Mucosa of descending colon (tissue), 3 donors: ENCODE results near the gene ZXDC. TPM values are rescaled to one million over a fixed set of nuclear protein-coding genes. Genes with fewer than 3 reads are reported as not detected.

Experiments
- ATAC-seq: fragments of 200-7000 bp; cut with Tn5 transposase; one replicate; pipeline ENCODE4 v1.9.1; 2020; ENCODE audit warnings: mild to moderate bottlenecking, moderate library complexity
- DNase-seq, 3 donors: peaks; one replicate each; pipeline ENCODE4 v3.0.0-alpha.2; 2020
- H3K36me3 ChIP-seq: fragments of 200-600 bp; one replicate; pipeline ENCODE4 v1.8.0; 2021; ENCODE audit warnings: low read depth, mild to moderate bottlenecking
- H3K4me1 ChIP-seq: fragments of 200-600 bp; one replicate; pipeline ENCODE4 v1.8.0; 2021; ENCODE audit warnings: low read depth, mild to moderate bottlenecking
- H3K4me3 ChIP-seq: fragments of 200-600 bp; one replicate; pipeline ENCODE4 v1.8.0; 2021; ENCODE audit warnings: mild to moderate bottlenecking
- H3K9me3 ChIP-seq: fragments of 200-600 bp; one replicate; pipeline ENCODE4 v1.8.0; 2021; ENCODE audit warnings: mild to moderate bottlenecking
- CTCF ChIP-seq: fragments of 200-600 bp; IDR thresholded peaks from one replicate; pipeline ENCODE4 v1.8.0; 2022; ENCODE audit warnings: antibody characterized with exemption, mild to moderate bottlenecking
- intact Hi-C, 2 donors: fragments of 100-400 bp; cut with DNase I in 1 of 2; cut with micrococcal nuclease in 1 of 2; formaldehyde crosslinking; loops; one replicate each; pipeline versions ENCODE4 v1.11.0 to v1.11.1; 2022; cut with DNase I, micrococcal nuclease
- total RNA-seq, 3 donors: library from RNA; stranded (reverse); fragmentation: NEBNext Ultra II Directional in 2 of 3; extraction: Animal tissue kit (Norgen Biotek cat#: 25700) in 2 of 3; gene quantifications; one replicate each; pipeline versions ENCODE4 v1.2.1 to v1.2.4, GENCODE V29; 2021 to 2023
- donor health status: DM: no; HTN: no; CAD: no; lungs with moderate emphysema.
- donor health status: DM: no; HTN: no; CAD: no.
- donor health status: DM: no; HTN: yes; CAD: no.

Gene ZXDC
- total RNA-seq, 3 donors from 2014 or later, result 28.7 to 39.4 (median 37.7) TPM

DNA sequence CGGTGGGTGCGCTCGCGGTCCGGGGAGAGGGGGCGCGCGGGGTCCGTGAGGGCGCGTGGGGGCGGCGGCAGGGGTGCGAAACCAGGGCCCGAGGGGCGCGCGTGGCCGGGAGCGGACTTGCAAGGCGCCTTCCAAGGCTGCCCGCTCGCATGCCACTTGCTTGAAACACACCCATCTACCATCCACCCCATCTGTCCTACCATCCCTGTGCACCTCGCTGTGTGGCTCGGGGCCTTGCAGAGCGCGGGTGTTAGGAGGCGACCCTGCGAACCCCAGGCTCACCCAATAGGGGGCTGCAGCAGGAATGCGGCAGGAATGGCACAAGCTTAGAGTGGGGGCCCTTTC lies 80.7 kb downstream of the ZXDC start:
- no peak overlapping the region for H3K4me3 ChIP-seq
- no peak for ATAC-seq
- intact Hi-C loops, result loop anchor here (5.0 to 10.0 kb wide), 3 partner anchors 138 to 260 kb away; no protein-coding TSS in a partner anchor
- no peaks in the 10 kb centered on the region for H3K36me3 ChIP-seq
- H3K4me1 ChIP-seq, result no peaks in the 10 kb centered on the region
- no peak for TF ChIP-seq CTCF
- DNase-seq, result no peak
- H3K9me3 ChIP-seq, result no peaks in the 10 kb centered on the region

DNA sequence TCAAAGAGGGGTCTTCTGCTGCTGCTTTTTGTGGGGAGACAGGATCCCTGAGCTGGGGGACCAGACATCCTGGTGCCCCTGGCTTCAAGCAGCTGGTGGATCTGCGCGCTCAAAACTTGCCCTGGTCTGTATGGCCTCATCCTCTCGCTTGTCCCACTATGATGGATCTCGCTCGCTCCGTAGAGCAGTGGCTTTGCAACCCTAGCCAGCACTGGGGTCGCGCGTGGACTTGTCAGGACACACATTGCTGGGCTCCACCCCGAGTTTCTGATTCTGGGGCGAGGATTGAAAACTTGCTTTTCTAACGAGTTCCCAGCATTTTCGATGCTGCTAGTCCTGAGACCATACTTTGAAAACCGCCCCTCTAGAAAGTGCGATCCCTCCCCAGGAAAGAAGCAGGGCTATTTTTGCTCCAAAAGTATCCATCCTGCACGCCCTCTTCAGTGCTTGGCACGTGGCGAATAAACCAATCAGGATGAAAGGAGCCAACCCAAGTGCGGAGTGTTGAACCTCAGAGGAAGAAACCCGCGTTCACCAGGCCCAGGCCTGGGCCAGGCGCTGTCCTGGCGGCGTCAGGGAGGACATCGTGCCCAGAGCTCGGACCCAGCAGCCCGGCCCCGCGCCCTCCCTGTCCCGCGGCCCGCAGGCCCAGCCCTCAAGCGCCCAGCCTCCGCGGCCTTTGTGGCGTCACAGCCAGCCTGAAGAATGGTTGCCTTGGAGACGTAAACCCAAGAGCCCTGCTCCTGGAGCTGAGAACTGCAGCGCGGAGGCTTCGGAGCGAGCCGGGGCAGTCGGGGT lies 81.3 kb downstream of the ZXDC start, which contains the start of gene CFAP100:
Gene CFAP100, plus strand, starts transcription at position 731 of the 798 bp plus-strand sequence. CDS start 1,092 bp downstream, outside the sequence.
- intact Hi-C loops, result loop anchor here (5.0 to 10.0 kb wide), 3 partner anchors 137 to 260 kb away; no protein-coding TSS in a partner anchor
- Histone ChIP-seq H3K4me1 (no peaks in the 10 kb centered on the region), H3K4me3 (no peak within 1 kb of the TSS), H3K36me3 (no peaks in the 10 kb centered on the region), H3K9me3 (no peaks in the 10 kb centered on the region)
- peak; percentile 27 for ATAC-seq
- peak in 1 of 3 donors; percentile 17 for DNase-seq
- TF ChIP-seq CTCF, result no peak

- DNase-seq, result no peak
- no peak overlapping the region for H3K4me3 ChIP-seq
- intact Hi-C loops, result loop anchor here (5.0 to 10.0 kb wide), 3 partner anchors 136 to 259 kb away; no protein-coding TSS in a partner anchor
- no peaks in the 10 kb centered on the region for H3K9me3 ChIP-seq
- peaks cover 2% of the 10 kb centered on the region for H3K4me1 ChIP-seq
- ATAC-seq, result no peak
- no peak for TF ChIP-seq CTCF
- no peaks in the 10 kb centered on the region for H3K36me3 ChIP-seq
Measured at GRCh38 chr3:126393563-126393962, 82.1 kb downstream of the ZXDC start.

DNA sequence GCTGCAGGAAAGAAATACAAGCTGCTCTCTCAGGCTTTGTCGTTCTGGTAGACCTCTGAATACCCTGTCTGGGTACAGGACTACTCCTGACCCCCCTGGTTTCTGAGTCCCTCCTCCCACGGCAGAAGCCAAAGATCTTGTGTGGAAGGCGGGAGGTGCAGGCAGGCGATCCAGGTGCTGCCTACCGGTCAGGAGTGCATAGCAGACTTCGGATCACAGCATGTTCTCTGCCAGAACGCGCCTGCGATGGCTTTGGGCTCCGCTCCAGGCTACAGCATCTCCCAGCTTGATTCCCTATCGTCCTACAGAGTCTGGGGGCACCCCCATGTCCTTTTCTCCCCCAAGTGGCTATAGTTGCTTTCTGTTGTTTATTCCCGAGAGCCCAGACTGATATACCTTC lies 83.4 kb downstream of the ZXDC start:
- DNase-seq, result no peak

DNA sequence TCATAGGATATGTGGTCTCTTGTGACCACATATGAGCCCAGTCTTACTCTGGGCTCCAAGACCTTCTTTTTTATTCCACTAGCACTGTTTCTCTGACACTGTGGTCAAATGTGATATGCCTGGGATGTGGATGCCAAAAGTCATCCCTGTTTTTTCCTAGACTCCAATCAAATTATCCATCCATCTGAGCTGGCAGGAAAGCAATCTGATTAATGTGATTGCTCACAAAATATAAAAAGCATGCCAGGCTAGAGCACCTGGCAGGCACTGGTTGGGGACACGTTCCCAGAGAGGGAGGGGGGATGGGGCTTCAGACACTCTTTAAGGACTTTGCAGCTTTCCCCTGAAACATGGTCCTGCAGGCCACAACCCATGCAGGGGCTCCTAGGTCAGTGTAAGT lies 84.1 kb downstream of the ZXDC start:
- Histone ChIP-seq H3K4me1 (peaks cover 2% of the 10 kb centered on the region), H3K9me3 (no peaks in the 10 kb centered on the region), H3K4me3 (no peak overlapping the region), H3K36me3 (no peaks in the 10 kb centered on the region)
- DNase-seq, result no peak
- no peak for TF ChIP-seq CTCF
- ATAC-seq, result no peak
- intact Hi-C loops, result loop anchor here (5.0 to 10.0 kb wide), 3 partner anchors 134 to 257 kb away; no protein-coding TSS in a partner anchor

More for the DNA sequence above, 83.4 kb downstream of the ZXDC start:
- no peak for TF ChIP-seq CTCF
- Histone ChIP-seq H3K9me3 (no peaks in the 10 kb centered on the region), H3K4me1 (peaks cover 2% of the 10 kb centered on the region), H3K4me3 (no peak overlapping the region), H3K36me3 (no peaks in the 10 kb centered on the region)
- intact Hi-C loops, result loop anchor here (5.0 to 10.0 kb wide), 3 partner anchors 135 to 257 kb away; no protein-coding TSS in a partner anchor
- no peak for ATAC-seq
